GM18870 (cell line): ENCODE results near the gene CEP192.
"Not testable (repeated sequence)": the region's sequence is repeated elsewhere in the genome, so short reads cannot be mapped to it uniquely, and the experiment has no call there.

Experiments
- ATAC-seq: cut with Tn5 transposase; IDR thresholded peaks from one replicate; pipeline ENCODE4 v1.9.1; 2021; ENCODE audit warnings: moderate library complexity; ENCODE audit not compliant: unreplicated experiment

The CEP192 gene, protein sequence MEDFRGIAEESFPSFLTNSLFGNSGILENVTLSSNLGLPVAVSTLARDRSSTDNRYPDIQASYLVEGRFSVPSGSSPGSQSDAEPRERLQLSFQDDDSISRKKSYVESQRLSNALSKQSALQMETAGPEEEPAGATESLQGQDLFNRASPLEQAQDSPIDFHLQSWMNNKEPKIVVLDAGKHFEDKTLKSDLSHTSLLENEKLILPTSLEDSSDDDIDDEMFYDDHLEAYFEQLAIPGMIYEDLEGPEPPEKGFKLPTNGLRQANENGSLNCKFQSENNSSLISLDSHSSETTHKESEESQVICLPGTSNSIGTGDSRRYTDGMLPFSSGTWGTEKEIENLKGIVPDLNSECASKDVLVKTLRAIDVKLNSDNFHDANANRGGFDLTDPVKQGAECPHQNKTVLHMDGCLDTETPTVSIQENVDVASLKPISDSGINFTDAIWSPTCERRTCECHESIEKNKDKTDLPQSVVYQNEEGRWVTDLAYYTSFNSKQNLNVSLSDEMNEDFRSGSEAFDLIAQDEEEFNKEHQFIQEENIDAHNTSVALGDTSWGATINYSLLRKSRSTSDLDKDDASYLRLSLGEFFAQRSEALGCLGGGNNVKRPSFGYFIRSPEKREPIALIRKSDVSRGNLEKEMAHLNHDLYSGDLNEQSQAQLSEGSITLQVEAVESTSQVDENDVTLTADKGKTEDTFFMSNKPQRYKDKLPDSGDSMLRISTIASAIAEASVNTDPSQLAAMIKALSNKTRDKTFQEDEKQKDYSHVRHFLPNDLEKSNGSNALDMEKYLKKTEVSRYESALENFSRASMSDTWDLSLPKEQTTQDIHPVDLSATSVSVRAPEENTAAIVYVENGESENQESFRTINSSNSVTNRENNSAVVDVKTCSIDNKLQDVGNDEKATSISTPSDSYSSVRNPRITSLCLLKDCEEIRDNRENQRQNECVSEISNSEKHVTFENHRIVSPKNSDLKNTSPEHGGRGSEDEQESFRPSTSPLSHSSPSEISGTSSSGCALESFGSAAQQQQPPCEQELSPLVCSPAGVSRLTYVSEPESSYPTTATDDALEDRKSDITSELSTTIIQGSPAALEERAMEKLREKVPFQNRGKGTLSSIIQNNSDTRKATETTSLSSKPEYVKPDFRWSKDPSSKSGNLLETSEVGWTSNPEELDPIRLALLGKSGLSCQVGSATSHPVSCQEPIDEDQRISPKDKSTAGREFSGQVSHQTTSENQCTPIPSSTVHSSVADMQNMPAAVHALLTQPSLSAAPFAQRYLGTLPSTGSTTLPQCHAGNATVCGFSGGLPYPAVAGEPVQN (N-terminal part only)

DNA sequence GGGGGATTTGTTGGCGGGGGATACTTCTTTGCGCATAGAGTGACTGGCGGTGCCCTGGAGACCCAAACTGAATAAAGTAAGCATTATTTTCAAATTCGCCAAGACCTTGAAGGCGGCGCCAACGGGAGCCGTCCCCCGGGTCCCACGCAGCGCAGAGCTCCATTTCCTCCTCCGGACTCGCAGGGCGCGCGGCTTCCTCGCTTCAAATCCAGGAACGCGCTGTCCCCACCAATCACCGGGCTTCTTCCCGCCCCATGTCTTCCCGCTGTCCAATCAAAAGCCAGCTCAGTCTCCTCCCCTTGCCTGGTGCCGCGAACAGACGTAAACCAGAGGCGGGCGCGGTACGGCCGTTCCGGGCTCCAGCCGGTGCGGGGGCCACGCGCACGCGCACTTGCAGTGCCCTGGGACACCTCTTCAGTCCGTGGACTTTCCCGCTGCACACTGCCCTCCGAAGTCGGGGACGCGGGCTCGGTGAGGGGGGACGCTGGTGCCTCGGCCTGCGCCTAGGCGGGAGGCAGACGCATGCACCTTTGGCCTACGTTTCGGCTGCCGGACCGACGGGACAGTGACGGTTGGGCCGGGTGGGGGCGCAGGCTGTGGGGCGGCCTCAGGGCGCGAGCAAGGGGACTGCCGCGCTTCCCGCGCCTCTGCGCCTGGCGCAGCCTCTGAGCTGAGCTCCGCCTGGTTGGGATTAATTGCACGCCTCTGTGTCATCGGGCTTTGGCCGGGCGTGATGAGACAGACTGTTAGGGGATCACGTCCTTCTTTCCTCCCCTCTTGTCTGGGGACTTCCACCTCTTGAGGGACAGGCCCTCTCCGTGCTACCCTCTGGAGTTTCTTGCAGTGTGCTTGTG lies at the start of gene CEP192:
TSS of gene CEP192 (plus strand) at position 396 of the 854 bp plus-strand sequence. CDS start 8,063 bp downstream, outside the sequence.
- peak; percentile 77 for ATAC-seq

DNA sequence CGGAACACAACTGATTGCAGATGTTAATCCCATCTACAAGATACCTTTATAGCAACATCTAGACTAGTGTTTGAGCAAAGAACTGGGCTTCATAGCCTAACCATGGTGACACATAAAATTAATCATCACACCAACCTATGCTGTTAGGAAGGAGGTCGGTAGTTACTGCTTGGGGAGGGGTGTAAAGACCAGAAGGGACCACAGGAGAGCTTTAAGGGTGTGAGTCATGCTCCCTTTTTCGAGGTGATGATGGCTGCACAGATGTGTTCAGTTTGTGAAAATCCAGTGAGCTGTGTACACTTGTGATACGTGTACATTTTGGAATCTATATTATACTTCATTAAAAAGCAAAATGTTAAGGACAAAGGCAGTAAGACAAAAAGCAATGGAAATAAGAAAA lies 47.9 kb upstream of the CEP192 start:
- ATAC-seq: no peak

DNA sequence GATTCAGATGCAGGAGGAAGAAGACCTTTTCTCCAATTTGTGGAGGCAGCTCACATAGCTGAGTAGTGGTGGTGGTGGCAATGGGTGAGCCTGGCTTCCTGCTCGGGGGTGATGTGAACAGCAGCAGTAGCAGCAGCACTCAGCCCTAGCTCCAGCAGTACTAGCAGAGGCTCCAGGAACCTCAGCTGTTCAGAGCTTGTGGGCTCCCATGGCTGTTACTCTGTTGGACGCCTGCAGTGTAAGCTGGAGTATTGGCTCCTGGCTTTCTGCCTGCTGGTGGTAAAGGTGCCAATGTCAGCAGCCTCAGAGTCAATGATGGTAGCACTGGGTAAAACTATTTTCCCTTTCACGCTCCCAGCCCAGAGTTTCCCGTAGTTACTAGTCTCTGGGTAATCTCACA lies 46.5 kb upstream of the CEP192 start:
- no peak for ATAC-seq

DNA sequence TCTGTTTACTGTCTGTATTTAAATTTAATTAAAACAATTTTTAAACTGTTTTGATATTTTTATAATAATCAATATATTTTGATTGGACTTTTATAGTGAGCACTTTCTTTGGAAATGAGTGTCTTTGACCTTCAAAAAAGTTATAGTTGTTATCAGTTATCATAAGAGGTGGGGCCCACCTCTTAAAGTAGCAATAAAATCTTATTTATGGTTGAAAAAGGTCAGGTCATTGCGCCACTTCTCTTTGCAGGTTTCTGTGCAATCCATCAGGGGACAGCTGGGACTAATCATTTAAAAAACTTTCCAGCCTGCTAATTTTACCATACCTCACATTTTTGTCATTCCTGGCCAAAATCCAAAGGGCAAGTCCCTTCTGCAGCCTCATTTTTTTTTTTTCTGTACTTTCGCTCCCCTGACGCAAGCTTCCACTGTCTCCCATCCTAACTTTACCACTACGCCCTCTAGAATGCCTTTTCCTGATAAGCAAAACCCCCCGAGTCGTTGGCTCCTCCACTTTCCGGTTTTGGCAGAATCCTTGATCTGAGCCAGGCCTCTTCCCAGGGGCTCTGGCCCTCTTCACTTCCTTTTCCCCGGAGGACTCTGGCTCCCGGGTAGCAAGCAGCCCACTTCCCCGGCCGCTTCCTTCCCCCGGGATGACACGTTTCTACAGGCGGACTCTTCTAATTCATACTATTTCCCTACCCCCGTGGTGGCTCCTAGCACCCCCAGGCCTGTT lies 44.4 kb upstream of the CEP192 start:
- no peak for ATAC-seq

DNA sequence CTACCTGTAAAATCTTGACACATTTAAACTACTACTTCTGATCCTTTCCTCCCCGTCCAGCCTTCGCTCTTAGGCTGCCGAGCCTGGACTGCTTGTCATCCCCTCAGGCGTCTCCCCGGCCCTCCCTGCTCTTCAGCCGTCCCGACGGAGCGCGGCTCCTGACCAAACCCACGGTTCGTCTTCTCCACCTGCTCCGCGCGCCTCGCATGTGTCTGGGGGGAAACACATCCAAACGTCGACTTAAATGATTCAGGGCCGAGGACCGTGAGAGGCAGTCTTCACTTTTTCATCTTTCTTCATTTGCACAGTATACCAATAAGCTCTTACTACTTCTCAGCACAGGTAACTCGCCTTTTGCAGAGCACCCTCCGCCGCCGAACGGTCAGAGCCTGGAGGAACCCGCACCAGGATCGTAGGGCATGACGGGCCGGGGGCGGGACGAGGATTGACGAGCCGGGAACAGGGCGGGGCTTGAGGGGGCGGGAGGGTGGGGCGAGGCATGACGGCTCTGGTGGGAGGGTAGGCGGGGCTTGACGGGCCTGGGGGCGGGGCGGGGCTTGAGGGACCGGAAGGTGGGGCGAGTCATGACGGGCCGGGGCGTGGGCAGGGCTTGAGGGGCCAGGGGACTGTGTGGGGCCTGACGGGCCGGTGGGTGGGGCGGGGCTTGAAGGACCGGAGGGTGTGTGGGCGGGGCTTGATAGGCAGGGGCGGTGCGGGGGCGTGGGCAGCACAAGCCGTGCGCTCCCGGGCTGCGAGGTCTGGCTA lies 43.7 kb upstream of the CEP192 start, which contains the start of gene SEH1L:
TSS of gene SEH1L (plus strand) at position 727 of the 765 bp plus-strand sequence. CDS start 111 bp downstream, outside the sequence.
- ATAC-seq: peak; percentile 45

DNA sequence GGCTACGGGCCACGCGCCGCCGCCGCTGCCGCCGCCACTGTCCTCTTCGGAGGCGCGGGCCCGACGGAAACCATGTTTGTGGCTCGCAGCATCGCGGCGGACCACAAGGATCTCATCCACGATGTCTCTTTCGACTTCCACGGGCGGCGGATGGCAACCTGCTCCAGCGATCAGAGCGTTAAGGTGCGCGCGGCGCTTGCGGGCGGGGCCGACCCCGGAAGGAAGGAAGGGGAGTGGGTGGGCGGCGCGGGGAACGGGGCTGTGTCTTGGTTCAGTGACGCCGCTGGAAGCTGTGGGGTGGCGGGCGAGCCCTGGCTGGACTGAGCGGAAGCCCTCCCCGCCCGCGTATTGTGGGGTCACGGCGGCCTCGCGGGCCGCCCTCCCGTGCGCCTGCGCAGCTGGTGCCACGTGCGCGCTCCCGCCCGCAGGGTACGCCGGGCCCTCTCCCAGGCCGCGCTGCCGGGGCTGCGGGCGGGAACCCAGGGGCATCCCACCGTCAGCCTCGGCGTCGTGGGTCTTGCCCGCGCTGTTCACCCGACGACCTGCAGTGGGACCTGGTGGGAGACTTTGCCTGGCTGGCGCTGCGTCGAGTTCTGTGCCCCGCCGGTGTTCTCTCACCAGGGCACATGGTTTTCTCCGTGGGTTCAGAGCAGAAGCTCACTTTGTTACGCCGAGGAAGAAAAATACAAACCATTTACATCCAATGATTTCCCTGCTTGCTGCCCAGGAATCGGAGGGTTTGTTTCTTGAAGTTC lies 42.9 kb upstream of the CEP192 start:
- peak; percentile 65 for ATAC-seq

DNA sequence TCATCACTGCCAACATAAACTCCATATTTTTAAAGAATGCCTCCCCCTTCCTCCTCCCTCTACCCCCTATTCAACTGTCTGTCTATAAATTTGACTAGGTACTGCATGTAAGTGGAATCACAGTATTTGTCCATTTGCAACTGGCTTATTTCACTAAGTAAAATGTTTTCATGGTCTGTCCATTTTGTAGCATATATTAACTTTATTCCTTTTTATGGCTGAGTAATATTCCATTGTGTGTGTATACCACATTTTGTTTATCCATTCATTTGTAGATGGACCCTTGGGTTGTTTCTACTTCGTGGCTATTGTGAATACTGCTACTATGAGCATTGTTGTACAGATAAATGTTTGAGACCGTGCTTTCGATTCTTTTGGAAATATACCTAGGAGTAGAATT lies 32.7 kb upstream of the CEP192 start:
- ATAC-seq: no peak

DNA sequence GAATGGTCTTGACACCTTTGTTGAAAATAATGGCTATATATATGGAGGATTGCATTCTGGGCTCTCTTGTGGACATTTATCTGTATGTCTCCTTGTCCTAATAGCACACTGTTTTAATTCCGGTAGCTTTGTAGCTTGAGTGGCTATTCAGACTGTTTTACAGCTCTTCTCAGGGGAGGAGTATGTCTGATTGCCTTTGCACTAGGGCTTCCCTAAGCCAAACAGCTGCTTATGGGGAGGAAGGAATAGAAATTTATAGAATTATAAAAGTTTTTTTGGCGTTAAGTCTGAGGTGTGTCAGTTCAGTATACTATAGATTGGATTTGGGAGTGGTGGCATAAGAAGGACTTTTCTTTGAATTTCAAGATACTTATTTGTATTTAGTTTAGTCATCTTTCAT lies 30.8 kb upstream of the CEP192 start:
- no peak for ATAC-seq

DNA sequence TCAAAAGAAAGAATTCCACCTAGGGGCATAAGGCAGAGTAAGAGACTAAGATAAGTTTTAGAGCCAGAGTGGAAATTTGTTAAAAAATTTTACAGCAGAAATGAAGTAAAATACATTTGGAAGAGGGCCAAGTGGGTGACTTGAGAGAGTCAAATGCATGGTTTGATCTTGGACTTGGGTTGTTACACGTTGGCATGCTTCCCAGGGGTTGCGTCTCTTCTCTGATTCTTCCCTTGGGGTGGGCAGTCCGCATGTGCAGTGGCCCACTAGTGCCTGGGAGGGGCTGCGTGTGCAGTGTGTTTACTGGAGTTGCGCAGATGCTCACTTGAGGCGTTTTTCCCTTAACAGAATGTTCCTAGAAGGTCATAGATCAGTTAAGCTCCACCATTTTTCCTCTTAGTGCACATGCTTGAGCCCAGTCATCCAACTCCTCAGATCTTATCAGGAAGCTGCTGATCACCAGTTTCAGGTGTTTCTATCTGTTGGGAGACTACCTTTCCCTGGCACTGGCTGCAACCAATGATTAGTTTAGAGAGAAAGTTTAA lies 30.2 kb upstream of the CEP192 start:
- no peak for ATAC-seq

DNA sequence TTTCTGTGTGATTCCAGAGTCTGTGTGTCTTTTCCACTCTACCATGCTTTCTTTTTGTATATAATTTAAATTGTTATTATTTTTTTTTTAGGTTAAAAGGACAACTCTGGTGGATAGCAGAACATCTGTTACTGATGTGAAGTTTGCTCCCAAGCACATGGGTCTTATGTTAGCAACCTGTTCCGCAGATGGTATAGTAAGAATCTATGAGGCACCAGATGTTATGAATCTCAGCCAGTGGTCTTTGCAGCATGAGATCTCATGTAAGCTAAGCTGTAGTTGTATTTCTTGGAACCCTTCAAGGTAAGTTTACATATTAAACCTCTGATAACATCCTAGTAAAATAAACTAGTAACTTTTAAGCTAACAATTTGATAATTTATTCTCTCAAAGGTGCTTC lies 28.1 kb upstream of the CEP192 start:
- ATAC-seq: no peak

DNA sequence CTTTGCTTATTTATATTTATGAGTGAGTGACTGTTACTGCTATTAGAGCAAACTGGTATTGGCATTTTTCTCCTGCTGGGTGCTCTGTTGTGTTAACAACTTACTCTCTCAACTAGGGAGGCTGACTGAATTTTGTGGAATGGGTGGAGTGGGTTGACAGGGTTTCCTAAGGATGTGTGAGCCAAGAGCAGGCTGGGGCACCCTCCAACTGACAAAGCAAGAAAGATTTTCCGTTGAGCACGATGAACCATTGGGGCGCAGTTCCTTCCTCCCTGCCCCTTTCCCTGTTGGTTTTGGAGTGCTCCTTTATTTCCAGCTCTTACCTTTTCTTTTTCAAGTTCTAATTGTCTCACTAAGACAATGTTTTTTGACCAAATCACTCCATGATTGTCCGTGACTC lies 23.0 kb upstream of the CEP192 start:
- no peak for ATAC-seq

DNA sequence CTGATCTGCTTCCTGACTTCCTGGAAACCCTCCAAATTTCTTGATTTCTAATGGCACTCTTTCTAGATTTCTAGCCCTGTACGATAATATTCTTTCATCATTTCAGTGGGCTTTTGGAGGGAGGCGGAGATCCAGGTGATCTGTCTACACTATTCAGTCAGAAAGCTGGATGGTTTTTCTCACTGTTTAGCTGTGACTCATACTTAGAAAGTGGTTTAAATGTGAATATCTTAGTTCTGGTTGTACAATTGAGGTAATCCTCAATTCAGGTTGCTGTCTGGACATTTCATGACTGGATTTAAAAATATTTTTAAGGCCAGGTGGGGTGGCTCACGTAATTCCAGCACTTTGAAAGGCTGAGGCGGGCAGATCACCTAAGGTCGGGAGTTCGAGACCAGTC lies 22.5 kb upstream of the CEP192 start:
- ATAC-seq: no peak

DNA sequence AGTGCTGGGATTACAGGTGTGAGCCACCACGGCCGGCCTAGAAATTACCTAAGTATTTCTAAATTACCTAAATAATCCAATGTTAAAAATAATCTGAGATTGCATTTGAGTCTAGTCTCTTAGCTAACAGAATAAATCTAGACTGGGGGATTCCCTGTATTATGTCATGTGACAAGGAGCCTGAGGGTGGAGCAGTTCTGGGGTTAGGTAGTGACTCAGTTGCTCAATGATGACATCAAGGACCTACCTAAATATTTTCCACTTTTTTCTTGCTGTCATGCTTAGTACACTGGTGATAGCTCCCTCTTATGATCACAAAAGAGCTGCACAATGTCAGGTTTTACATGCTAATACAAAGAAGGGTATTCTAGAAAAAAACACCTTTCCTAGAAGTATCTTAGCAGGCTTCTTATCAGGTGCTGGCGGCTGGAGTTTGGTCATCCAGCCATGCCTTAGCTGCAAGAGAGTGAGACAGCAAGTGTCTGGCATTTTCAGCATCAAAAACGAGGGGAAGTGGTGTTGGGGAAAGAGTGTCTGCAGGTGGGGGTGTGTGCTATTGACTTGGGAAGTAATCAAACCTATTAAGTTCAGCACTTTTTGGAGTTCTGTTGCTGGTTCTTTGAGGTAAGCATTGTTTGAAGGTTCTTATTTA lies 17.5 kb upstream of the CEP192 start:
- no peak for ATAC-seq

DNA sequence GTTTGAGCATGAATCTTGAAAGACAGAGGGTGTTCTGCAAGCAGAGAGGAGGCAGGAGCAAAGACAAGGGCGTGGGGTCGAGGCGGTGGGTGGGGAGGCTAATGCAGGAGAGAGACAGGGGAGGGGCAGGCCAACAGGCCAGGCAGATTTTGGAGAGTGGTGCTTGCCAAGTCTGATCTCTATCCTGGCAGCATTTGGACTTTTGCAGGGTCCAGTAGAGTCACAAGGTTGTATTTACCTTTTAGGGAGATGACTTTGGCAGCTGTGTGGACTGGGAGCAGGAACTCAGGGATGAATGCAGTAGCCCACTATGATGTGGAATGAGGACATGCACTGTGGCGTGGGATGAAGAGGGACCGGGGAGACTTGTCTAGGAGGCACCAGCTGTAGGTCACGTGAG lies 15.7 kb upstream of the CEP192 start:
- ATAC-seq: no peak

DNA sequence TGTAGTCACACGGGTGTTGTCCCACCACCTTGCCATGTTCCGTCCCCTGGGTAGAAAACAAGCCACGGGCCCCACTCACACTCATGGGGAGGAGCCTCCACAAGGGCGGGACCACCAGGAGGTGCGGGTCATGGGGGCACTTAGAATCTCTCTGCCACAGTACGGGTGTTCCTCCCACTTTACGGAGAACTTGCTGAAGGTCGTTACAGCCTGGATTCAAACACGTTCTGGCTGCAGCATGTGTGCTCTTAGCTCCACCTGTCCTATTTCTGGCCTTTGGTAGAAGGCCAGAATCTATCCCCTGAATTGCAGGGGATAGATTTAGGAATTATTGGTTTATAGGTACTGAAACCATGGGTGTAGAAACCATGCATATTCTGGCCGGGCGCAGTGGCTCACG lies 14.9 kb upstream of the CEP192 start:
- no peak for ATAC-seq

DNA sequence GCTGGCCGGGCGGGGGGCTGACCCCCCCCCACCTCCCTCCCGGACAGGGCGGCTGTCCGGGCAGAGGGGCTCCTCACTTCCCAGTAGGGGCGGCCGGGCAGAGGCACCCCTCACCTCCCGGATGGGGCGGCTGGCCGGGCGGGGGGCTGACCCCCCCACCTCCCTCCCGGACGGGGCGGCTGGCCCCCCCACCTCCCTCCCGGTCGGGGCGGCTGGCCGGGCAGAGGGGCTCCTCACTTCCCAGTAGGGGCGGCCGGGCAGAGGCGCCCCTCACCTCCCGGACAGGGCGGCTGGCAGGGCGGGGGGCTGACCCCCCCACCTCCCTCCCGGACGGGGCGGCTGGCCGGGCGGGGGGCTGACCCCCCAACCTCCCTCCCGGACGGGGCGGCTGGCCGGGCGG lies 11.1 kb upstream of the CEP192 start:
- not testable (repeated sequence) for ATAC-seq
